Ascending aorta (tissue), 2 donors: ENCODE results near the gene ZNF581. TPM values are rescaled to one million over a fixed set of nuclear protein-coding genes. Genes with fewer than 3 reads are reported as not detected.

Source experiments
- DNase-seq, 2 donors: peaks; one replicate each; pipeline ENCODE4 v3.0.0-alpha.2; 2019; ENCODE audit warnings: low spot score in 2 of 2
- H3K27ac ChIP-seq, 2 donors: fragments of 200-600 bp; sonication (generic); one replicate each; pipeline ENCODE4 v1.5.1; 2016 to 2017; ENCODE audit warnings: mild to moderate bottlenecking in 1 of 2
- H3K27me3 ChIP-seq: fragments of 200-600 bp; sonication (generic); one replicate; pipeline ENCODE4 v1.5.1; 2017
- H3K36me3 ChIP-seq, 2 donors: fragments of 200-600 bp; sonication (generic); one replicate each; pipeline ENCODE4 v1.5.1; 2016
- H3K4me1 ChIP-seq, 2 donors: fragments of 200-600 bp; sonication (generic); one replicate each; pipeline ENCODE4 v1.5.1; 2016 to 2017; ENCODE audit warnings: mild to moderate bottlenecking in 1 of 2
- H3K4me3 ChIP-seq, 2 donors: fragments of 200-600 bp; sonication (generic); one replicate each; pipeline ENCODE4 v1.5.1; 2016 to 2017; ENCODE audit warnings: mild to moderate bottlenecking in 1 of 2
- H3K9me3 ChIP-seq, 2 donors: fragments of 200-600 bp; sonication (generic); one replicate each; pipeline ENCODE4 v1.5.1; 2016
- CTCF ChIP-seq, 3 experiments: fragments of 200-600 bp in 2 of 3; fragments of 450-650 bp in 1 of 3; sonication (generic) in 2 of 3; IDR thresholded peaks; one replicate each; pipeline ENCODE4 v1.5.1; 2016 to 2019; ENCODE audit warnings: antibody characterized with exemption in 3 of 3, mild to moderate bottlenecking in 1 of 3, moderate library complexity in 1 of 3
- intact Hi-C: fragments of 100-400 bp; cut with DNase I; formaldehyde crosslinking; loops from one replicate; pipeline ENCODE4 v1.15.1; 2023
- total RNA-seq: library from RNA; depleted of rRNA; stranded (reverse); fragments of >200 nt; gene quantifications from one replicate; pipeline ENCODE4 v1.1.0, GENCODE V29; 2016

Gene ZNF581
- total RNA-seq, 1 donor from 2014 or later: 12.1 TPM

- peaks cover 6 to 27% of the 10 kb centered on the region in 2 donors for H3K4me1 ChIP-seq
- peaks cover 36 to 56% of the 10 kb centered on the region in 2 donors for H3K36me3 ChIP-seq
- no peak for TF ChIP-seq CTCF (IDR thresholded peaks at IDR 0.05)
Measured at GRCh38 chr19:55673889-55674288, 30.4 kb downstream of the ZNF581 start.

GRCh38 chr19:55674459-55674840 is 31.0 kb downstream of the ZNF581 start:
- Histone ChIP-seq H3K36me3 (peaks cover 36 to 56% of the 10 kb centered on the region in 2 donors), H3K27ac (peak overlapping the region; percentile 84 to 92), H3K4me3 (peak overlapping the region; percentile 97 to 99), H3K27me3 (no peaks in the 10 kb centered on the region), H3K9me3 (no peaks in the 10 kb centered on the region), H3K4me1 (peaks cover 6 to 27% of the 10 kb centered on the region in 2 donors)
- intact Hi-C loops: loop anchor here (2.0 kb wide), 1 partner anchor 20 kb away; the partner anchor contains the start of gene U2AF2
- TF ChIP-seq CTCF (IDR thresholded peaks at IDR 0.05): no peak
- no peak for DNase-seq

More at GRCh38 chr19:55673889-55674288, 30.4 kb downstream of the ZNF581 start:
- Histone ChIP-seq H3K27me3 (no peaks in the 10 kb centered on the region), H3K9me3 (no peaks in the 10 kb centered on the region), H3K27ac (peak overlapping the region in 1 of 2 donors; percentile 84), H3K4me3 (no peak overlapping the region)
- no peak for DNase-seq
- intact Hi-C loops: loop anchor here (2.0 kb wide), 1 partner anchor 19 kb away; the partner anchor contains the start of gene U2AF2

- intact Hi-C loops: loop anchor here (2.0 kb wide), 1 partner anchor 20 kb away; the partner anchor contains the start of gene U2AF2
- H3K36me3 ChIP-seq: peaks cover 36 to 56% of the 10 kb centered on the region in 2 donors
- H3K27me3 ChIP-seq: no peaks in the 10 kb centered on the region
- no peak for TF ChIP-seq CTCF (IDR thresholded peaks at IDR 0.05)
- peak within 1 kb of the TSS; percentile 84 to 92 for H3K27ac ChIP-seq
- H3K4me1 ChIP-seq: peaks cover 6 to 27% of the 10 kb centered on the region in 2 donors
- peak; percentile 77 to 97 for DNase-seq
- H3K4me3 ChIP-seq: peak within 1 kb of the TSS; percentile 97 to 99
- no peaks in the 10 kb centered on the region for H3K9me3 ChIP-seq
Measured at GRCh38 chr19:55674841-55675660, 31.6 kb downstream of the ZNF581 start, which contains the start of gene EPN1. EPN1 (plus strand) TSS chr19:55675226; CDS start chr19:55678628, 3,402 bp downstream.

GRCh38 chr19:55675661-55676354 is 32.4 kb downstream of the ZNF581 start:
- H3K27ac ChIP-seq: peak overlapping the region; percentile 84 to 92
- H3K4me3 ChIP-seq: peak overlapping the region; percentile 97 to 99
- intact Hi-C loops: loop anchor here (2.0 kb wide), 1 partner anchor 21 kb away; the partner anchor contains the start of gene U2AF2
- TF ChIP-seq CTCF (IDR thresholded peaks at IDR 0.05): no peak
- no peaks in the 10 kb centered on the region for H3K27me3 ChIP-seq
- peaks cover 32 to 56% of the 10 kb centered on the region in 2 donors for H3K36me3 ChIP-seq
- DNase-seq: no peak
- H3K9me3 ChIP-seq: no peaks in the 10 kb centered on the region
- peaks cover 6 to 27% of the 10 kb centered on the region in 2 donors for H3K4me1 ChIP-seq

- no peaks in the 10 kb centered on the region for H3K27me3 ChIP-seq
- peak overlapping the region; percentile 97 to 99 for H3K4me3 ChIP-seq
- no peaks in the 10 kb centered on the region for H3K9me3 ChIP-seq
- peaks cover 31 to 56% of the 10 kb centered on the region in 2 donors for H3K36me3 ChIP-seq
- peak overlapping the region in 1 of 2 donors; percentile 84 for H3K27ac ChIP-seq
- H3K4me1 ChIP-seq: peaks cover 6 to 27% of the 10 kb centered on the region in 2 donors
- no peak for DNase-seq
- intact Hi-C loops: no loop called here
- TF ChIP-seq CTCF (IDR thresholded peaks at IDR 0.05): no peak
Measured at GRCh38 chr19:55676383-55676782, 32.9 kb downstream of the ZNF581 start.
